ENCODE data around the gene ALPL.

DNA sequence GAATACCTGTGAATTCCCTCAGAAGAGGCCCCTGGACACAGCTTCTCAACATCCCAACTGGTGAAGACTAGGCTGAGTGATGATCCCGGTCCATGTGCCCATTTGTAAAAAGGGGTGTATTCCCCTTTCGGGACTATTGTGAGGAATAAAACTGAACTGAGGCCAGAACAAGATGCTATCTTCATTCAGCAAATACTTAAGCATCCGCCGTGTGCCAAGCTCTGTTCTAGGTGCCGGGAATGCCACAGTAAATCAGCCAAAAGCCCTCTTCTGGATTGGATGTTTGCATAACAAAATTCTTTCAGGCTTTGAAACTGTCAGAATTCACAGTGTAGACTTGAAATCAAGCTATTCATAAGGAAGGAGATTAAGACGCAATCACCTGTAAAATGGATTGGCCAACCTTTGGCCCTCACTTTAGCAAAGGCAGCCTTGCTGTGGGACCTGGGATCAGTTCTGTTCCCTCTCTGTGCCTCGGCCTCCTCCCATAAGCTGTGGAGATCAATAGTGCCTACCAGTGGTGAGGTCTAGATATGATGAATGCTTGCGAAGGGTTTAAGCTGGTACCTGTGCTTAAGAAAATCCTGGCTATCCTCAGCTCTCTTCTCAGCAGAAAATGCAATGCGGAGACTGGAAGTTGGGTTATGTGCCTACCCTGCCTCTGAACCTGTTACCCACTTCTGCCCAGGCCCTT is 1.8 kb downstream of the ALPL start:
- TF ChIP-seq, protein P1, sequence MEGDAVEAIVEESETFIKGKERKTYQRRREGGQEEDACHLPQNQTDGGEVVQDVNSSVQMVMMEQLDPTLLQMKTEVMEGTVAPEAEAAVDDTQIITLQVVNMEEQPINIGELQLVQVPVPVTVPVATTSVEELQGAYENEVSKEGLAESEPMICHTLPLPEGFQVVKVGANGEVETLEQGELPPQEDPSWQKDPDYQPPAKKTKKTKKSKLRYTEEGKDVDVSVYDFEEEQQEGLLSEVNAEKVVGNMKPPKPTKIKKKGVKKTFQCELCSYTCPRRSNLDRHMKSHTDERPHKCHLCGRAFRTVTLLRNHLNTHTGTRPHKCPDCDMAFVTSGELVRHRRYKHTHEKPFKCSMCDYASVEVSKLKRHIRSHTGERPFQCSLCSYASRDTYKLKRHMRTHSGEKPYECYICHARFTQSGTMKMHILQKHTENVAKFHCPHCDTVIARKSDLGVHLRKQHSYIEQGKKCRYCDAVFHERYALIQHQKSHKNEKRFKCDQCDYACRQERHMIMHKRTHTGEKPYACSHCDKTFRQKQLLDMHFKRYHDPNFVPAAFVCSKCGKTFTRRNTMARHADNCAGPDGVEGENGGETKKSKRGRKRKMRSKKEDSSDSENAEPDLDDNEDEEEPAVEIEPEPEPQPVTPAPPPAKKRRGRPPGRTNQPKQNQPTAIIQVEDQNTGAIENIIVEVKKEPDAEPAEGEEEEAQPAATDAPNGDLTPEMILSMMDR (IDR thresholded peaks at IDR 0.05), result no peak
- no peak for TF ChIP-seq POLR2A (IDR thresholded peaks at IDR 0.05)
- TF ChIP-seq POLR2AphosphoS5 (IDR thresholded peaks at IDR 0.05), result no peak
